Stimulated activated CD8-positive, alpha-beta memory T cell treated with anti-CD3 and anti-CD28 coated beads, Interleukin-2, amount 100 ng/mL, for 1 hour (primary cell): ENCODE measurements around the gene PPP2R5E.
"Not testable (repeated sequence)": the region's sequence is repeated elsewhere in the genome, so short reads cannot be mapped to it uniquely, and the experiment has no call there.

Source experiments
- DNase-seq, 2 donors: peaks; one replicate each; pipeline ENCODE4 v3.0.0-alpha.2; 2020; ENCODE audit warnings: low read depth in 2 of 2

PPP2R5E gene

DNA sequence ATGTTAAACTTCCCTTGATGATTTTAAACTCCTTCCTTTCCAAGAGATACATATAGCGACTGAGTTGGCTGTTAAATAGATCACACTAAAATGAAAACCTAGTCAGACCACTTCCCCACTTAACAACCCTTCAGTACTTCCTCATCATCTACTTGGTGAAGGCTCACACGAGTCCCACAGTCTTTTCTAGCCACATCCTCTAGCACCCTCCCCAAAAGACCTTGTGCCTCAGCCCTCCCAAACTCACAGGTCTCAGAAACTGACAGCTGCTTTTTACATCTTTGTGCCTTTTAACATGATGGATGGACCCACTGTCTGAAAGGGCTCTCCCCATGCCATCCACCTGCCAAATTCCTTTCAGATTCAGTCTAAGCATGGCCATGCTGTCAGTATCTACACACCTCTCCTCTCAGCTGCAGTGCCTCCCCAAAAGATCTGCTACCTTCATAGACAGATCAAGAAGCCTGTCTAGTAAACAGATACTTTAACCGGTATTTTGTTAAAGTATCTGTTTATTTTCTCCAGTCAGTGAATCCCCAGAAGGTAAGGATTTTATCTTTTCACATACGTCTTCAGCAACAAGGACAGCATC, 159.3 kb downstream of the PPP2R5E start:
- no peak for DNase-seq

GRCh38 chr14:63378444-63378843, 164.7 kb downstream of the PPP2R5E start:
- no peak for DNase-seq

DNA sequence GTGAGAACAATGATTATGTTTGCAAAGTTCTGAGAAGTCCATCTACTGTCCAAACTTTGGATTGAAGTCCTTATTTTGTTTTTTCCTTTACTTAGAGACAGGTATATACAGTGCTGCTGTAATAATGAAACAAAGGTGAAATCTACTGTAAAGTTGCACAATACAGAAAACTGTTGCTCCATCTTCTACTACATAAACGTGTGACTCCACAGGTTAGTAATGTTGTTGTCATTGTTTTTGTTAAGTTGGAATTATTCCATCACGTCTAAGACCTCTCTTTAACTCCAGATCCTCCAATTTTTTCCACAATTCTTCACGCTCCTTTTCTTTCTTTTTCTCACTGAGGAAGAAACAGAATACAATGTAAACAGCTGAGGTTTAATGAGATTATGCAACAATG, 167.4 kb downstream of the PPP2R5E start:
- no peak for DNase-seq

- not testable (repeated sequence) for DNase-seq
These were observed 171.6 kb downstream of the PPP2R5E start for GRCh38 chr14:63371613-63372012.

DNA sequence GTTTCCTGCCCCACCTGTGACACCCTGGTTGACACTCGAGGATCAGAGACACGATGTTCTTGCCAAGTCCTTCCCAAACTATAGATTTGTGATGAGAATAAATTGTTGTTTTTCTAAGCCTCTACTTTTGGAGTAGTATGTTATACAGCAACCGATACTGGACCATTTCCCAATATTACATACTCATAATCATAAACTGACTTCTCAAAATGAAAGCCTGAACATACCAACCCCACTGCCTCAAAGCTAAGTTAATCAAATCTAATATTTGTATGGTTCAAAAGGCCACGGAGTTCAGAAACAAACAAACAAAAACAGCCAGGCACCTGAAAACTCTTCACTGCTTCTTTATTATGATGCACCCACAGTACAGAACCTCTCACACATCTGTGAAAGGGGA, 172.1 kb downstream of the PPP2R5E start:
- no peak for DNase-seq

- no peak for DNase-seq
These were observed 175.3 kb downstream of the PPP2R5E start for GRCh38 chr14:63367742-63368364.

DNA sequence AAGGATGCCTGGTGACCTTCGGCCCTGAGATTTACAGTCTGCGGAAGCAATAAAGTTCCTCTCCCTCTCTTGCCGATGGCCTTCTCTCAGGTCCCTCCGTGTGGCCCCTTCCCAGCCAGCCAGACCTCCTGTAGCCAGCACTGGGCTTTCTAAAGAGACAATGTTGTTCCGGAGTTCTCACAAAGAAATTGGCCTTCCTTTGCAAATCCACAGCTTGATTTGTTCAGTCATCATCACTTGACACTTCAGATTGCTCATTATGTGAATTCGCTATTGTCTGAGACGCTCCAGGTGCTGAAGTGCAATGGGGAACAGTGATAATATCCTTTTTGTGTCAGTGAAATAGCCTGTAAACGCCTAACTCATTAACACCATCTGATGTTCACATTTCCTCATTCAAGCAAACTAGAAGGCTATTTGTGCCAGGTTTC, 180.8 kb downstream of the PPP2R5E start:
- no peak for DNase-seq

GRCh38 chr14:63361790-63362189, 181.4 kb downstream of the PPP2R5E start:
- no peak for DNase-seq

DNA sequence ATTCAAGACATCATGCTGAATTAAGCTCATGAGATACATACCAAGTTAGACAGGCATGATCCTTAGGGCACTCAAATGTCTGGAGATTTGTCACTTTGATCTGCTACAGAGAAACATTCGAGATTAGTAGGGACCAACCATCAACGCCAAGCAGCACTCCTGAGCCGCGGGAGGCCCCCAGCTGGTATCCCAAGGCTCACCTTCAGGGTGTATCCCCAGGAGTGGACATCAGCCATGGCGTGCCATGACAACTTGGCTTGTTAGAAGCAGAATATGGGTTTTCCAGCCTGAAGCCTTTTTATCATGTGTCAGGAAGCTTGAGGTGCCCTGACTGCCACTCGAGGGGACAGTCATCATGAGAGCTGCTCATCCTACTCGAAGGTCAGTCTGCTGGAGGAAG, 185.3 kb downstream of the PPP2R5E start:
- no peak for DNase-seq

DNA sequence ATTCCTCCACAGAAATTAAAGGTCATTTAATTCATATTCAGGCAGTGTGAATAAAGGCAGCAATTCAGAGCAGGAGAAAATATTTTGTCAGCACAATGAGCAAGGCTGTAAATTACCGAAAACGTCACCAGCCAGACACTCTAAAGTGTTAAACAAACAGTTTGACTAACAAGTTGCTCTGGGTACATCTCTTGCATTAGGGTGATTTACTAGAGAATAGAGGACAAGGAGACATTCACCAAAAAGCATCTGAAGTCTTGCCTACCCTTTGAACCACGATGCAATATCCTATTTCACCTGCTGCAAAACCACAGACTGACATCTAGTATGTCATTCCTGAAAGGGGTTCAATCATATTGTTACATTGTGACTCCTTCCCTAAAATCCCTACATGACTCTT, 197.4 kb downstream of the PPP2R5E start:
- no peak for DNase-seq

DNA sequence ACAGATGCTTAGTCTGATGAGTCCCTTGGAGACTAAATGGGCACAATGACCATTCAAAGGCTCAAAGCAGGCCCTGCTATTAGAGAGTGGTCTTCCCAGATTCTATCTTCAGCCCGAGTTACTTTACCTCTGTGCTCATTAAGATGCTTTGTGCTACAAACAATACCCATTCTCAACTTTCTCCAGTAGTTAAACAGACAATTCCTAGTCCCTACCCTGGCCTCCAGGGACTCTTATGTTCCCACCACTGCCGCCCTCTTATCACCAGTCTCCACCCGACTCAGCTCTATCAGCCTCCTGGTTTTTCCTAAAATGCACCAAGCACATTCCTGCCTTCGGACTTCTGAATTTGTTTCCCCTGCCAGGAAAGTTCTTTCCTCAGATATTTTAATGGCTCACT, 198.8 kb downstream of the PPP2R5E start:
- DNase-seq = no peak

DNA sequence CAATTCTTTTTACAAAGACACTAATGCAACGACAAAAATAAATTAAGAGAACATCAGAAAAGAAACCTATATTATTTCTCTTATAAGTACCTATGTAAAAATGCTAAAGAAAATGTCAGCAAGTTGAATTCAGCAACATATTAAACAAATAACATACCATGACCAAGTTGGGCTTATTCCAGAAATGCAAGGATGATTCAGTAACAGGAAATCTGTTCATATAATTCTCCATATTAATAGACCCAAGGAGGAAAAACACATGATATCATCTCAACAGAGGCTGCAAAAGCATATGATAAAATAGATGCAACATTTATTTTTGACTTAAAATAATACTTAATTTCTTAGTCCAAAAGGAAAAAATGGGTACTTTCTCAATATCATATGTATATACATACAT, 199.3 kb downstream of the PPP2R5E start:
- DNase-seq = no peak

GRCh38 chr14:63342371-63342770, 200.8 kb downstream of the PPP2R5E start:
- DNase-seq = no peak

- no peak for DNase-seq
These were observed 214.1 kb downstream of the PPP2R5E start for GRCh38 chr14:63328787-63329737.

DNA sequence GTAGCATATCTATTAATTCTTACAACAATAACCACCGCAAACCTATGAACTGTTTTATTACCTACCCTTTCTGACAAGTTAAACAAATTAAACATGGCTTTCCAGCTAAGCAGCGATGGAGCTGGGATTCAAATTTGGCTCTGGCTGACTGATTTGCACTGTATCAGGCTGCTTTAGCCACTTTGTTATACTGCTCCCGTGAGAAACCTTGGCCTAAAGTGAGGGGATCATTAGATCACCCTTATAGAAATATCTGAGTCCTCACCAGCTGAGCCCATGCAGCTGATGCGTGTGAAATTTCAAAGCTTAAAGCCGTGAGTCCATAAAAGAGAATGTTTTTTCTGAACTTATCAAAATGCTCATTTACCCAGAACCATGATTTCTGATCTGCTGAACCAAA, 216.3 kb downstream of the PPP2R5E start:
- DNase-seq = no peak

DNA sequence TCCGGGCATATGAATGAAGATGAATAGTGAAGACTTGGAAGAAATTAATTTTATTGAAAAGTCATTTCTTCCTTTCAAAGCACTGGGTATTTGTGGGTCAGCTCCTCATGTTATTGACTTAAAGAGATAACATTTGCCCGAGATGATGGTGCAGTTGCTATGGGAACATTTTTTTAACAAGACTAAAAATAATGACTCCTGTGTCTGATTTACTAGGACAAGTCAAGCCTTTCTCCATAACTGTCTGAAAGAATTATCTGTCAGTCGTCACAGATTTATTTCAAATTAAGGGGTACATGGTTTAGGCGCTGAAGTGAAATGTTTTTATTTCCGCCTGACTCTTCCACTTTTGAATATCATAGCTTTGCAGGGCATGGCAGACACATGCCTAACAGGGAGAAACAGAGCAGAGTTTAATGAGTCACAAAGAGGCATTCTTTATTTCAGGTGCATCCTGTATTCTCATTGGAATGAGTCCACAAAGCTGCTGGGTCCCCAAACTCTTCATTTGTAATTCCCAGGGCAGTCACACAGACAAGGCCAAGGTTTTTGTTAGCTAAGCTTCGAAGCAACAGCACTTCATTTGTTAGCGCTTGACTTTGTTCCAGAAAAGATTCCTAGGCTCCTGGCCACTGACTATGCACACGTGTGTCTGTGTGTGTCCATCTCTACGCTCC, 220.1 kb downstream of the PPP2R5E start:
- no peak for DNase-seq

DNA sequence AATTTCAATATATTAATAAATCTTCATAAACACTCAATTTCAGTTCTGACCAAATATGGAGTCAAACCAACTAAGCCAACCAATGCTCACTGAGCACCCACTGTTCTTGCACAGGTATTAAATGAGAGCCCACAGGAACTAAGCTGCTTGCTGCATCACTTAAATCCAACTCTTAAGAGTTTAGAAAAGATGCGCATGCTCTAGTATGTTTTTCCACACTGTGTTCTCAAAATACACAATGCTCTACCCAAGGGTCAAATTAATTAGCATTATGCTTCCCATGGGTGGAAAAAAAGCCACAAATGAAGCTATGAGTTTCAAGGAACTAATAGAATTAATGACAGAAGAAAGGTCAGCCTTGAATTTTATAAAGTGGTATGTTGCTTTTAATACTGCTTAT, 220.7 kb downstream of the PPP2R5E start:
- no peak for DNase-seq
